GM12891 (cell line): ENCODE data around the gene IKZF2.

Experiments used
- POLR2AphosphoS5 ChIP-seq: IDR thresholded peaks from 2 replicates; pipeline ENCODE4 v1.6.1; 2011; ENCODE audit warnings: low read depth, low read length, control low read depth
- TAF1 ChIP-seq: IDR thresholded peaks from 2 replicates; pipeline ENCODE4 v1.6.1; 2011; ENCODE audit warnings: low read depth, low read length, control low read depth

GRCh38 chr2:213007290-213007838 is 144.0 kb downstream of the IKZF2 start:
- peak; percentile 16 for TF ChIP-seq POLR2AphosphoS5
- no peak for TF ChIP-seq TAF1
